Nephron (organoid): ENCODE results near the gene RNF223.

Source experiments
- H3K27ac Mint-ChIP-seq, 3 experiments: 2 replicates each; pipeline ENCODE4 v1.8.0; 2020; ENCODE audit warnings: mixed read lengths in 3 of 3, mild to moderate bottlenecking in 2 of 3, moderate library complexity in 1 of 3
- H3K27me3 Mint-ChIP-seq: 2 replicates; pipeline ENCODE4 v1.8.0; 2021; ENCODE audit warnings: low read depth, mild to moderate bottlenecking, moderate library complexity, mixed read lengths
- H3K36me3 Mint-ChIP-seq: 2 replicates; pipeline ENCODE4 v1.8.0; 2020; ENCODE audit warnings: low read depth, mixed read lengths
- H3K4me1 Mint-ChIP-seq: 2 replicates; pipeline ENCODE4 v1.8.0; 2020; ENCODE audit warnings: mixed read lengths
- H3K4me3 Mint-ChIP-seq, 3 experiments: 2 replicates each; pipeline ENCODE4 v1.8.0; 2020; ENCODE audit warnings: mild to moderate bottlenecking in 3 of 3, mixed read lengths in 3 of 3, moderate library complexity in 2 of 3
- H3K9me3 Mint-ChIP-seq: 2 replicates; pipeline ENCODE4 v1.8.0; 2020; ENCODE audit warnings: mixed read lengths
- TF ChIP-seq, protein P1 (sequence below), 3 experiments: fragments of 200-600 bp; sonication (generic); IDR thresholded peaks; one replicate each; pipeline ENCODE4 v1.5.0; 2021; ENCODE audit warnings: antibody characterized with exemption in 3 of 3; ENCODE audit not compliant: unreplicated experiment in 3 of 3

Gene RNF223

DNA sequence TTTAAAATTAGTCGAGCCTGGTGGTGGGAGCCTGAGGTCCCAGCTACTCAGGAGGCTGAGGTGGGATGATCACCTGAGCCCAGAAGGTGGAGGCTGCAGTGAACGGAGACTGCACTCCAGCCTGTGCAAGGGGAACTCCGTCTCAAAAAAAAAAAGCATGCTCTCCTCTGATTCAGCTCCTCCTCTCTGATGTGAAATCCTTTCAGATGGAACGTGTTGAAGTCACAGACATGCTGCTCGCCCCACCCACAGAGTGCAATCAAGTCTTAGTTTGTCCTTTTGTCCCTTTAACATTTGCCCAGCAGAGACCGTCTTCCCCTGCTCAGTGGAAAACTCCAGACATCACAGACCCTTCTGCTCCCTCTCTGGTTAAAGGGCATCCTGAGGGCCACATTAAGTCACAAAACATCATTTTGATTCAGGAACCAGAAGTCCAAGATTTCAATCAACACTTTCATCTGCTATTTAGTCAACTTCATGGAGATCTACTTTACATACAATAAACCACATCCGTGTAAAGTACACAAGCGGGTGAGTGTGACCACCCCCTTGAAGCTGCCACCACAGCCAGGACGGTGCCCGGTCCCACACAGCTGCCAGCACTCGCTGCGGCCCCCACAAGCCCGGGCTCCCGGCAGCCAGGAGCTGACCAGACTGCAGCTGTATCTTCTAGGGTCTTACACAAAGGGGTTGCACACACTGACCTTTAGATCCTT is 18.9 kb upstream of the RNF223 start:
- no peak overlapping the region for H3K4me3 Mint-ChIP-seq
- TF ChIP-seq, protein P1, sequence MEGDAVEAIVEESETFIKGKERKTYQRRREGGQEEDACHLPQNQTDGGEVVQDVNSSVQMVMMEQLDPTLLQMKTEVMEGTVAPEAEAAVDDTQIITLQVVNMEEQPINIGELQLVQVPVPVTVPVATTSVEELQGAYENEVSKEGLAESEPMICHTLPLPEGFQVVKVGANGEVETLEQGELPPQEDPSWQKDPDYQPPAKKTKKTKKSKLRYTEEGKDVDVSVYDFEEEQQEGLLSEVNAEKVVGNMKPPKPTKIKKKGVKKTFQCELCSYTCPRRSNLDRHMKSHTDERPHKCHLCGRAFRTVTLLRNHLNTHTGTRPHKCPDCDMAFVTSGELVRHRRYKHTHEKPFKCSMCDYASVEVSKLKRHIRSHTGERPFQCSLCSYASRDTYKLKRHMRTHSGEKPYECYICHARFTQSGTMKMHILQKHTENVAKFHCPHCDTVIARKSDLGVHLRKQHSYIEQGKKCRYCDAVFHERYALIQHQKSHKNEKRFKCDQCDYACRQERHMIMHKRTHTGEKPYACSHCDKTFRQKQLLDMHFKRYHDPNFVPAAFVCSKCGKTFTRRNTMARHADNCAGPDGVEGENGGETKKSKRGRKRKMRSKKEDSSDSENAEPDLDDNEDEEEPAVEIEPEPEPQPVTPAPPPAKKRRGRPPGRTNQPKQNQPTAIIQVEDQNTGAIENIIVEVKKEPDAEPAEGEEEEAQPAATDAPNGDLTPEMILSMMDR (IDR thresholded peaks at IDR 0.05; ENCODE audit: unreplicated experiment in 3 of 3) = no peak
- H3K27ac Mint-ChIP-seq = no peak overlapping the region
- no peaks in the 10 kb centered on the region for H3K27me3 Mint-ChIP-seq
- no peaks in the 10 kb centered on the region for H3K4me1 Mint-ChIP-seq
- H3K9me3 Mint-ChIP-seq = no peaks in the 10 kb centered on the region
- peaks cover 3% of the 10 kb centered on the region for H3K36me3 Mint-ChIP-seq

DNA sequence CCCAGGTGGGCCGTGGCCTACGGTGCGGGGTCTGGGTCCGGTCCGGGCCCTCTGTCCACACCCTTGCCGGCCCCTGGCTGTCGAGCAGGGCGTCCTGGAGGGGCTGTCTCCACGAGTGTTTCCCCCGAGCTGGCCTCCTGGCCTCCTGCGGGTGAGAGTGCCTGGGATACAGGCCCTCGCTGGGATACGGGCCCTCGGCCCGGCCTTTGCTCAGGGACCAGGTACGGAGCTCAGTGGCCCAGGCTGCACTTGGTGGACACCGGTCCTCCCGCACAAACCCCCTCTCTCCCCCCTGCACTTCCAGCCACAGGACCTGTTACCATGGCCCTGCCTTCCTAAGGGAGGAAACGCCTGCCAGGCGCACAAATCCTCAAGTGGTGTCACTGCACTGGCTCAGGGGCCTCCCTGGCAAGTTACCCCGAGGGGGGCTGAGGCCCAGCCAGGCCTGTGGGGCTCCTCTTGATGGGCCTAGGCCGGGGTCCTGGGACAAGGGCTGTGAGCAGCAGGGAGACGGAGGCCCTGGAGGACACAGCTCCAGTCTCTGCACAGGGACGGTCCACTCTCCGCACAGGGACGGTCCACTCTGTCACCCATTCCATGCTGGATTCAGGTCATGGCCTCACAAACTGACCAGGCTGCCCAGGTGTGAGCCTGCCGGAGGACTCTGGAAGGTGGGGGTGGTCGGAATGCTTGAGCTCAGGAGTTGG is 18.2 kb upstream of the RNF223 start:
- TF ChIP-seq, protein P1 (IDR thresholded peaks at IDR 0.05; ENCODE audit: unreplicated experiment in 3 of 3) = no peak
- Mint-ChIP-seq H3K4me1 (no peaks in the 10 kb centered on the region), H3K27ac (no peak overlapping the region), H3K36me3 (peaks cover 3% of the 10 kb centered on the region), H3K9me3 (no peaks in the 10 kb centered on the region), H3K27me3 (no peaks in the 10 kb centered on the region), H3K4me3 (no peak overlapping the region)

DNA sequence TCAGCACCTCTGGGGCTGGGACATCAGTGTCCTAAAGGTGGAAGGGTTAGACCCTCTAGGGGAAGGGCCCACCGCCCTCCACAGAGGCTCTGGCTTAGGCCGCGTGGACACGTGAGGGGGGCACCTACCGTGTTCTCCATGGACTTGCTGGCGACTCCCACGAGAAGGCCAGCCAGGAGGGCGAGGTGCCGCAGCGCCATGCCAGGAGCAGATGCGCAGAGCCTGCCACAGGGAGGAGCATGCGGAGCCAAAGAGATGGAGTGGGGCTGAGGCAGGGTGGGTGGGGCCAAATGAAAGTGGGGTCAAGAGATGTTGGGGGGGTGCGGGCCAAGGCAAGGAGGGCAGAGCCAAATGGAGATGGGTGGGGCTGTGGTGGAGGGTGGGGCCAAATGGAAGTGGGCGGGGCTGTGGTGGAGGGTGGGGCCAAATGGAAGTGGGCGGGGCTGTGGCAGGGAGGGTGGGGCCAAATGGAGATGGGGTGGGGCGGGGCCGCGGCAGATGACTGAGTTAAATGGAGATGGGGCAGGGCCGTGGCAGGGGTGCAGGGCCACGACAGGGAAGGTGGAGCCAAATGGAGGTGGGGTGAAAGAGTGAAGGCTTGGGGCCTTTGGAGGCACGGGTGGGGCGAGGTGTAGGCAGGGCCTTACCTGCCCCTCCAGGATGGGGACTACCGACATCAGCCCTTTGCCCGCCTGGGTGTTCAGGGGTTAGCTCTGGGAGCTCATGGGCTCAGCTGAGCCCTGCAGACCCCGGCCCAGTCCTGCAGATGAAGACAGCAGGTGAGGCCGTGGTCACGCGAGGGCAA is 17.4 kb upstream of the RNF223 start:
- Mint-ChIP-seq H3K27ac (no peak overlapping the region), H3K4me1 (no peaks in the 10 kb centered on the region), H3K27me3 (no peaks in the 10 kb centered on the region), H3K4me3 (no peak overlapping the region), H3K36me3 (peaks cover 3% of the 10 kb centered on the region), H3K9me3 (no peaks in the 10 kb centered on the region)
- TF ChIP-seq, protein P1 (IDR thresholded peaks at IDR 0.05; ENCODE audit: unreplicated experiment in 3 of 3) = no peak

GRCh38 chr1:1090424-1091343 is 16.6 kb upstream of the RNF223 start:
- H3K4me1 Mint-ChIP-seq = no peaks in the 10 kb centered on the region
- H3K27ac Mint-ChIP-seq = no peak overlapping the region
- H3K9me3 Mint-ChIP-seq = no peaks in the 10 kb centered on the region
- H3K27me3 Mint-ChIP-seq = no peaks in the 10 kb centered on the region
- TF ChIP-seq, protein P1 (IDR thresholded peaks at IDR 0.05; ENCODE audit: unreplicated experiment in 3 of 3) = no peak
- H3K4me3 Mint-ChIP-seq = no peak overlapping the region
- H3K36me3 Mint-ChIP-seq = peaks cover 3% of the 10 kb centered on the region

DNA sequence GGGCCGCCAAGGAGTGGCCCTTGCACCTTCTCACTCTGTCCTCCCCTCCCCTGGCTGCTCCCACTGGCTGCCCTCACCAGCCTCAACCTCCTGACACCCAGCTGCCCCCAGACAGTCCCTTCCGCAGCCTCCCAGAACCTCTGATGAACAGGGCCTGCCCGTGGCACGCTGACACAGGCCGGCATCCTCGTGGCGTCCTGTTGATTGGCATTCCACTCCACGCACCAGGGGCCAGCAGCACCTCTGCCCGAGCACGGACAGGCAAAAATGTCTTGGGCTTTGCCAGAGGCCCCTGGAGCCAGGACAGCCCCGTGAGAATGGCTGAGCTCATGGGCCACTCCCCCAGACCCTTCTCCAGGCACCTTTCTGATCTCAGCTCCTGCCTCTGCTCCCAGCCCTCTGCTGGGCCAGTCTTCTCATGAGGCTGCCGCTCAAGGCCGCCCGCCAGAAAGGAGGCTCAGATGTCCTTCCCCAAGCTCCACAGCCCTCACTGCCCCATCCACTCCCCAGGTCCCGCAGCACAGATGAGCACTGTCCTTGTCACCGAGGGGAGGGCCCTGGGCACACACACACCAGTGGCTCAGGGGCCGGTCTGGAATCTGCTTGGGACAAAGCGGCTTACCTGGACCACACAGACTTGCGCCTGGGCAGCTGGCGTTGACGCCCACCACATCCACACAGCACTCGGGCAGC is 15.8 kb upstream of the RNF223 start:
- Mint-ChIP-seq H3K4me1 (no peaks in the 10 kb centered on the region), H3K36me3 (no peaks in the 10 kb centered on the region), H3K4me3 (no peak overlapping the region), H3K27me3 (no peaks in the 10 kb centered on the region), H3K9me3 (no peaks in the 10 kb centered on the region), H3K27ac (no peak overlapping the region)
- TF ChIP-seq, protein P1 (IDR thresholded peaks at IDR 0.05; ENCODE audit: unreplicated experiment in 3 of 3) = no peak
